Skeletal muscle satellite cell (primary cell): Measurements from ENCODE around the gene LPAR2. TPM values are rescaled to one million over a fixed set of nuclear protein-coding genes. Genes with fewer than 3 reads are reported as not detected.
A peak's percentile ranks its signal among the peaks of the same experiment; 100 is the strongest.
"Not testable (repeated sequence)": the region's sequence is repeated elsewhere in the genome, so short reads cannot be mapped to it uniquely, and the experiment has no call there.

Experiments
- H3K27me3 ChIP-seq: 2 replicates; pipeline ENCODE4 v1.7.0; 2013; ENCODE audit warnings: low read length; ENCODE audit not compliant: control insufficient read depth, insufficient read depth
- H3K36me3 ChIP-seq: 2 replicates; pipeline ENCODE4 v1.7.0; 2013; ENCODE audit warnings: mild to moderate bottlenecking, control low read depth, low read length; ENCODE audit not compliant: insufficient read depth
- H3K4me1 ChIP-seq: 2 replicates; pipeline ENCODE4 v1.7.0; 2013; ENCODE audit warnings: low read length; ENCODE audit not compliant: control insufficient read depth, insufficient read depth
- H3K4me2 ChIP-seq: 2 replicates; pipeline ENCODE4 v1.7.0; 2013; ENCODE audit warnings: mild to moderate bottlenecking, low read length
- H3K4me3 ChIP-seq: 2 replicates; pipeline ENCODE4 v1.7.0; 2013; ENCODE audit warnings: low read length
- H3K9ac ChIP-seq: 2 replicates; pipeline ENCODE4 v1.7.0; 2013; ENCODE audit warnings: mild to moderate bottlenecking, low read depth, low read length, moderate library complexity
- H3K9me3 ChIP-seq: replicated peaks from 2 replicates; pipeline ENCODE4 v1.7.0; 2013; ENCODE audit warnings: mild to moderate bottlenecking, control low read depth, low read length
- total RNA-seq: library from RNA; depleted of rRNA; stranded (reverse); fragments of >200 nt; gene quantifications from 2 replicates; pipeline ENCODE4 v1.2.3, GENCODE V29; 2012; rRNA removed

The LPAR2 gene
- total RNA-seq = 0.22 and 1.0 TPM in 2 replicates

- peak within 1 kb of the TSS; percentile 72 for H3K4me2 ChIP-seq
- no peaks in the 10 kb centered on the region for H3K9me3 ChIP-seq
- H3K4me3 ChIP-seq = peak within 1 kb of the TSS; percentile 41
- peaks cover 2% of the 10 kb centered on the region for H3K4me1 ChIP-seq
- H3K27me3 ChIP-seq = peaks cover 11% of the 10 kb centered on the region
- H3K36me3 ChIP-seq = peaks cover 3% of the 10 kb centered on the region
- no peak within 1 kb of the TSS for H3K9ac ChIP-seq
Observed at GRCh38 chr19:19627621-19628500, at the start of gene LPAR2. Gene LPAR2, minus strand, starts transcription at chr19:19628220. Its CDS starts 945 bp downstream, at chr19:19627275.

GRCh38 chr19:19677579-19677978 lies 49.6 kb upstream of the LPAR2 start:
- Histone ChIP-seq H3K9ac (no peak overlapping the region), H3K27me3 (no peaks in the 10 kb centered on the region), H3K4me1 (no peaks in the 10 kb centered on the region), H3K9me3 (peaks cover 16% of the 10 kb centered on the region), H3K4me2 (no peak overlapping the region), H3K36me3 (peaks cover 49% of the 10 kb centered on the region), H3K4me3 (no peak overlapping the region)

GRCh38 chr19:19674315-19674714 lies 46.3 kb upstream of the LPAR2 start:
- Histone ChIP-seq H3K36me3 (peaks cover 34% of the 10 kb centered on the region), H3K4me2 (no peak overlapping the region), H3K9me3 (peaks cover 7% of the 10 kb centered on the region), H3K27me3 (no peaks in the 10 kb centered on the region), H3K9ac (no peak overlapping the region), H3K4me1 (peaks cover 5% of the 10 kb centered on the region), H3K4me3 (no peak overlapping the region)

GRCh38 chr19:19672816-19673215 lies 44.8 kb upstream of the LPAR2 start:
- no peaks in the 10 kb centered on the region for H3K9me3 ChIP-seq

GRCh38 chr19:19670070-19670551 lies 42.1 kb upstream of the LPAR2 start:
- Histone ChIP-seq H3K9ac (no peak overlapping the region), H3K36me3 (no peaks in the 10 kb centered on the region), H3K4me3 (peak overlapping the region; percentile 90), H3K4me1 (peaks cover 8% of the 10 kb centered on the region), H3K4me2 (peak overlapping the region; percentile 91), H3K9me3 (no peaks in the 10 kb centered on the region), H3K27me3 (no peaks in the 10 kb centered on the region)

More at GRCh38 chr19:19672816-19673215, 44.8 kb upstream of the LPAR2 start:
- no peak overlapping the region for H3K4me3 ChIP-seq
- H3K36me3 ChIP-seq = peaks cover 19% of the 10 kb centered on the region
- no peak overlapping the region for H3K9ac ChIP-seq
- H3K27me3 ChIP-seq = no peaks in the 10 kb centered on the region
- H3K4me1 ChIP-seq = peaks cover 8% of the 10 kb centered on the region
- H3K4me2 ChIP-seq = no peak overlapping the region

- H3K4me1 ChIP-seq = peaks cover 8% of the 10 kb centered on the region
Observed at GRCh38 chr19:19668230-19669012, 40.4 kb upstream of the LPAR2 start, which contains the start of gene ZNF101. Gene ZNF101, plus strand, starts transcription at chr19:19668839. Its CDS starts 125 bp downstream, at chr19:19668964.

GRCh38 chr19:19665420-19665948 lies 37.5 kb upstream of the LPAR2 start:
- not testable (repeated sequence) for H3K4me2 ChIP-seq, H3K9me3 ChIP-seq, H3K9ac ChIP-seq, H3K4me3 ChIP-seq, H3K36me3 ChIP-seq, H3K27me3 ChIP-seq
- H3K4me1 ChIP-seq = peaks cover 26% of the 10 kb centered on the region

More at GRCh38 chr19:19668230-19669012, 40.4 kb upstream of the LPAR2 start, which contains the start of gene ZNF101:
- Histone ChIP-seq H3K4me3 (peak within 1 kb of the TSS; percentile 90), H3K4me2 (peak within 1 kb of the TSS; percentile 91), H3K9me3 (no peaks in the 10 kb centered on the region), H3K27me3 (no peaks in the 10 kb centered on the region), H3K9ac (peak within 1 kb of the TSS; percentile 98), H3K36me3 (no peaks in the 10 kb centered on the region)

GRCh38 chr19:19663256-19664120 lies 35.5 kb upstream of the LPAR2 start, which contains the start of gene ATP13A1:
Gene ATP13A1, minus strand, starts transcription at chr19:19663676. Its CDS starts 10 bp downstream, at chr19:19663666.
- no peaks in the 10 kb centered on the region for H3K27me3 ChIP-seq
- peaks cover 7% of the 10 kb centered on the region for H3K36me3 ChIP-seq
- peaks cover 21% of the 10 kb centered on the region for H3K4me1 ChIP-seq
- peak within 1 kb of the TSS; percentile 93 for H3K9ac ChIP-seq
- H3K4me2 ChIP-seq = peak within 1 kb of the TSS; percentile 89
- no peaks in the 10 kb centered on the region for H3K9me3 ChIP-seq
- peak within 1 kb of the TSS; percentile 94 for H3K4me3 ChIP-seq

- H3K4me3 ChIP-seq = peak overlapping the region; percentile 94
- no peaks in the 10 kb centered on the region for H3K9me3 ChIP-seq
- H3K9ac ChIP-seq = peak overlapping the region; percentile 93
- H3K4me2 ChIP-seq = peak overlapping the region; percentile 89
- peaks cover 18% of the 10 kb centered on the region for H3K4me1 ChIP-seq
- H3K36me3 ChIP-seq = peaks cover 14% of the 10 kb centered on the region
- H3K27me3 ChIP-seq = no peaks in the 10 kb centered on the region
Observed at GRCh38 chr19:19662871-19663255, 34.8 kb upstream of the LPAR2 start.

- peak overlapping the region; percentile 93 for H3K9ac ChIP-seq
- peaks cover 17% of the 10 kb centered on the region for H3K36me3 ChIP-seq
- no peaks in the 10 kb centered on the region for H3K27me3 ChIP-seq
- H3K9me3 ChIP-seq = no peaks in the 10 kb centered on the region
- H3K4me3 ChIP-seq = peak overlapping the region; percentile 94
- peak overlapping the region; percentile 89 for H3K4me2 ChIP-seq
- H3K4me1 ChIP-seq = peaks cover 18% of the 10 kb centered on the region
Observed at GRCh38 chr19:19662344-19662743, 34.3 kb upstream of the LPAR2 start.
